ENCODE measurements around the gene CFAP20DC.
"Not testable (repeated sequence)": the region's sequence is repeated elsewhere in the genome, so short reads cannot be mapped to it uniquely, and the experiment has no call there.

The CFAP20DC gene

DNA sequence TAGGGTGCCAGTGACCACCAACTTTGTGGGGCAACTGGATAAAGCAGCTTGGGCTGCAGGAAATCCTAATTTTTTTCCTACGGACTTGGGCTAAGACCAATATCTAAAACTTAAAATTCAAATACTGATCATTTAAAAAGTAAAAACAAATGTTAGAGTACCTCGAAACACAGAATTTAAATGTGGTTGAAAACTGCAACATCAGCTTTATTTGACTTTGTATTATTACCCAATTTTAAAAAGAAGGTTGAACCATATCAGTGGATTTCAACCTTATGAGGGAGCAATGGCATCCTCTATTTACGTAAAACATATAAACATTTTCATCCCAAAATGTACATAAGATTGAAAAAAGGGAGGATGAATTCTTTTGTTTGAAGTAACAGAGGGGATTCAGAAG lies 26.2 kb downstream of the CFAP20DC start:
- no peak for DNase-seq (ENCODE audit: low spot score)

- no peak for DNase-seq (ENCODE audit: low spot score)
Measured at GRCh38 chr3:59017617-59017984, 32.2 kb downstream of the CFAP20DC start.

GRCh38 chr3:59016930-59017616 lies 32.8 kb downstream of the CFAP20DC start:
- peak; percentile 16 for DNase-seq (ENCODE audit: low spot score)

GRCh38 chr3:59013611-59014010 lies 36.2 kb downstream of the CFAP20DC start:
- no peak for DNase-seq (ENCODE audit: low spot score)

- DNase-seq (ENCODE audit: low spot score): peak; percentile 23
Measured at GRCh38 chr3:59006634-59007517, 42.9 kb downstream of the CFAP20DC start.

- no peak for DNase-seq (ENCODE audit: low spot score)
Measured at GRCh38 chr3:59001675-59002074, 48.1 kb downstream of the CFAP20DC start.

DNA sequence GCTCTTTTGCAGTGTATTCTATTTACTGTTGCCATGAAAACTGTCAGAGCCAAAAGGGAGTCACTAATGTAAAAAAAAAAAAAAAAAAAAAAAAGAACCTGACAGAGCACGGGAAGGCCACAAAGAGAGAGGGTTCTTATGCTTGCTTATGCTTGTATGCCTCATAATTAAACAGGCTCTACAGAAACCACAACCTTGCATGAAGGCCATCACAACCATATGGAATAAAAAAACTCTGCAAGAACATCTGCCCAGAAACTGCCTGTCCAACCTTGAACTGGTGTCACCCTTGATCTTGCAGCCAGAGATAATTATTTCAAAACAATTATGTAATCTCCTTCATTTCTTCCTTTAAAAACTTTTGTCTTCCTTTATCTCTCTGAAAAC lies 50.1 kb downstream of the CFAP20DC start:
- peak; percentile 17 for DNase-seq (ENCODE audit: low spot score)

DNA sequence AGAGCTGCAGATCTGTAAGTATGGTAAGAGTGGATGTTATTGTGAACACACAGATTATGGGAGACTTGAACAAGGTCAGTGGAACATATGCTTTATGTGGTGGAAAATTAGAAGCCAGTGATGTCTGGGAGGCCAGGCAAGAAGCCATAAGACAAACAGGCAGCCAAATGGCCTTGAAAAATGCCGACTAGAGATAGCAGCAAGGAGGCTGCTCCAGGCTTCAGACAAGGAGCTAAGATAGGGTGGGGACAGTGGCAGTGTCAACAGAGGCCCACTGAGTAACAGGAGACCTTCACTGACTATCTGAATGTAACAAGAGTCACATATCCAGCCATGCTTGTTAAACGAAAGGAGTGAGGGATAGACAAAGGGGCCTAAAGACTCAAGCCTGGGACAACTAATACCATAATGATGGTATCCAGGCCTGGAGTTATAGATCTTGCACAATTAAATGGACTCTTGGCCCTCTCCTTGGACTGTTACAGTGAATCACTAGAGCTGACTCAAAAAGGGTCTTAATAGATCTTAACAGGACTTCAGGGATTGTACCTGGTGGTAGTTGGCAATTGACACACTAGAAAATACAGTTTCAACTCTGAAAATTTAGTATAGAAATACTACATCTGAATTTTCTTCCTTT lies 50.6 kb downstream of the CFAP20DC start:
- no peak for DNase-seq (ENCODE audit: low spot score)

- peak; percentile 92 for DNase-seq (ENCODE audit: low spot score)
Measured at GRCh38 chr3:58998476-58999117, 51.2 kb downstream of the CFAP20DC start.

DNA sequence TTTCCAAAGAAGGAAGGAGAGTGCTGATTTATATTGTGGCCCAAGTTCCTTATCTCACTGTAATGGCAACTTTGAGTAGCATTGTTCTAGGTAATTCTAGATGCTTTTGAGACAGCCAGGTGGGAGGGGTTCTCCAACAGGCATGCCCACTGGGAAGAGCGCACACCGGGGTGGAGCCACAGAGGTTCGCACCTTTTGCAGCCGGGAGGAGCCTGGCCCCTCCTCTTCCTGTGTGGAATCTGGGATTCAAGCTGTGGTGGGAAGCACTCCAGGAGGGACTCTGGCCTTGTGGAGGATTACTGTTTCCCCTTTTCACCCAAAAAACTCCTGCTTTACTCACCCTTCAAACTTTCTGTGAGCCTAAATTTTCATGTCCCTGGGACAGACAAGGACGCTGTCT lies 53.1 kb downstream of the CFAP20DC start:
- DNase-seq (ENCODE audit: low spot score): no peak

DNA sequence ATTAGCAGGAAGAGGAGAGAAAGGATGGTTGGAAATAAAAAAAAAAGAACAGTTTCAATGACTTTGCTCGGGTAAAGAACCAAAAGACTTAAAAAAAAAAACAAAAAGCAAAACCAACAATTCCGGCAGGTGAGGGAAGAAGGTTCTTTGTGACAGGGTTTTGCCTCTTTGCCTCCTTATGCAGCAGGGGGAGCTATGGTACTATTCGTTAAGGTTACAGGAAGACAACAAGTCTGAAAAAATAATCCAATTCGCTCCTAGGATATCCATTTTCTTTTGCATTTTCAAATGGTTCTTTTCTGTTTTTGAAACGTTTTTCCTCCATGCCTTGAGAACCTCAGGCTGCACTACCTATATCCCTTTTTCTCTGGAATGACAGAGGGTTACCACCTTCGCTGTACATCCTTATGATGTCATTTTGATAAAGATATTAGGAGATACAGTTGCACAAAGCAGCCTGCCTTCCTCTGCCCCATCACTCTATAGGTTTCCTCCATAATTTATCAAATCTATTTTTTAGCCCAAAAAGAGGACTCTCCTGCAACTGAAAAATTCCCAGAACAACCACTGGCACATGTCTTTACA lies 55.0 kb downstream of the CFAP20DC start:
- DNase-seq (ENCODE audit: low spot score): peak; percentile 71

DNA sequence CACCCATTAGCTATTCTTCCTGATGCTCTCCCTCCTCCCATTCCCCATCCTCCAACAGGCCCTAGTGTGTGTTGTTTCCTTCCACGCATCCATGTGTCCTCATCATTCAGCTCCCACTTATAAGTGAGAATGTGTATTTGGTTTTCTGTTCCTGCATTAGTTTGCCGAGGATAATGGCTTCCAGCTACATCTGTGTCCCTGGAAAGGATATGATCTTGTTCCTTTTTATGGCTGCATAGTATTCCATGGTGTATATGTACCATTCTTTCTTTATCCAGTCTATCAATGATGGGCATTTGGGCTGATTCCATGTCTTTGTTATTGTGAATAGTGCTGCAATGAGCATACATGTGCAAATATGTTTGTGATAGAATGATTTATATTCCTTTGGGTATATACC lies 56.3 kb downstream of the CFAP20DC start:
- no peak for DNase-seq (ENCODE audit: low spot score)

GRCh38 chr3:58991623-58992022 lies 58.2 kb downstream of the CFAP20DC start:
- DNase-seq (ENCODE audit: low spot score): no peak

- no peak for DNase-seq (ENCODE audit: low spot score)
Measured at GRCh38 chr3:58991026-58991425, 58.8 kb downstream of the CFAP20DC start.

DNA sequence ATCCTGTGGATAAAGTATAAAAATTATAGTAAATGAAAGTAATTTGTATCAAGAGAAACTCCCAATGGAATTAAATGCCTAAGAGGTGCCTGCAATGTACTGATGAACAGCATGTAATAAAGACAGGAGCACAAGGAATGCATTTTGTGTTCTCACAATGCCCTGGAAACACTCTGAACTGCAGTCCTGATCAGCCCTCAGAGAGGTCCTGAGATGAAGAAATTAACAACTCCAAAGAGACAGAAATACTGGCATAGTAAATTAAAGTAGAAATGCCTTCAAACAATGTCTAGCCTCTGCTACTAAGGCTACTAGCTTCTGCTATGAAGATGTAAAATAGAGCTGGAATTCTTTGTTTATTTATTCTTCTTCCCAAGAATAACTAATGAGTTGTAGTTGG lies 59.9 kb downstream of the CFAP20DC start:
- no peak for DNase-seq (ENCODE audit: low spot score)

- no peak for DNase-seq (ENCODE audit: low spot score)
Measured at GRCh38 chr3:58989163-58989562, 60.7 kb downstream of the CFAP20DC start.

DNA sequence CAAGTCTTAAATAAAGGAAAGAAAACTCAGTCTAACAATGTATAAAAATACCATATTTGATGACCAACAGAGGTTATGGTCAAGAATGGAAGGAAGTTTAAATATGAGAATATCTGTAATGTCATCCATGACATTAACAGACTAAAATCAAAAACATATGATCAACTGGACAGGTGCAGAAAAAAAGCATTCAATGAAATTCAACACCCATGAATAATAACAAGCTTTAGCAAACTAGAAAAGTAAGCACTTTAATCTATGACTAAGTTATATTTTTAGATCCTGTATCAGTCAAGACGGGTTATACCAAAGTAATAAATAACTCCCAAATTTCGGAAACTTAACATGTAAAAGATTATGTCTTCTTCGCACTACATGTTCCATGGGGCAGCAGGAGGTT lies 61.8 kb downstream of the CFAP20DC start:
- DNase-seq (ENCODE audit: low spot score): no peak

DNA sequence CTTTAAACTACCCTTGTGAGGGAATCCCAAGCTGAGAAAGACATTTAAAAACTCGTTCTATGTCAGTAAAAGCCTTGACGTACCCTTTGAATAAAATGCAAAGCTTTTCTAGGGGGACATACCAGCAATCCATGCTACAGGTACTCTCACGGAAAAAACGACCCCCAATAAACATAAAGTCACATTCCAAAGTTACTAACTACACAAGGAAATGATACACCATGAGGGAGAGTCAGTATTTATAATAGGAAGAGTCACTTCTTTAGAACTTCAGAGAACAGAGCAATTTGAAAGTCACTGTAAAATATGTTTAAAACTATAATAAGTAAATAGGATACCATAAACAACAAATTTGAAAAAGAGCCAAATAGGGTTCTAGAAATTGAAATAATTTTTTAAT lies 63.2 kb downstream of the CFAP20DC start:
- no peak for DNase-seq (ENCODE audit: low spot score)

DNA sequence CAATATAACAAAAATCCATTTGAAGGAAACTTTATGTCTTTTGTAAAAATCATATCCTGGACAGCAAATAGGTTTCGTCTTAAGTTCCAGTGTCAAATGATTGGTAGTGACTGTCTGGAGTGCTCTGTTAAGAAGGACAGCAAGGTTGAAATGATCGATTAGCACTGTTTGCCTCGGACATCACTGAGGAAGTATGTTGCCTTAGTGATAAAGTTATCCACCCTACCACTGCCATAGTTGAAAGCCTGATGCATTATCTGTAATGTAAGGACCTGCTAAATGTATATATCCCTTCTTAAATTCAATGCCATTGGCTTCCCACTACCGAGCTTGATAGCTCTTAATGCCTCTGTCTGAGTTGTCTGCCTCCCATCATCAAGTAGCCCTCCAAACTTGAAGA lies 70.0 kb downstream of the CFAP20DC start:
- DNase-seq (ENCODE audit: low spot score): no peak

GRCh38 chr3:58973796-58974195 lies 76.0 kb downstream of the CFAP20DC start:
- no peak for DNase-seq (ENCODE audit: low spot score)

DNA sequence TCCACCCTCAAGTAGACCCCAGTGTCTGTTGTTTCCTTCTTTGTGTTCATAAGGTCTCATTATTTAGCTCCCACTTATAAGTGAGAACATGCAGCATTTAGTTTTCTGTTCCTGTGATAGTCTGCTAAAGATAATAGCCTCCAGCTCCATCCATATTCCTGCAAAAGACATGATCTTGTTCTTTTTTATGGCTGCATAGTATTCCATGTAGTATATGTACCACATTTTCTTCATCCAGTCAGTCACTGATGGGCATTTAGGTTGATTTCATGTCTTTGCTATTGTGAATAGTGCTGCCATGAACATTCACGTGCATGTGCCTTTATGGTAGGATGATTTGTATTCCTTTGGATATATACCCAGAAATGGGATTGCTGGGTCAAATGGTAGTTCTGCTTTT lies 82.0 kb downstream of the CFAP20DC start:
- not testable (repeated sequence) for DNase-seq (ENCODE audit: low spot score)

DNA sequence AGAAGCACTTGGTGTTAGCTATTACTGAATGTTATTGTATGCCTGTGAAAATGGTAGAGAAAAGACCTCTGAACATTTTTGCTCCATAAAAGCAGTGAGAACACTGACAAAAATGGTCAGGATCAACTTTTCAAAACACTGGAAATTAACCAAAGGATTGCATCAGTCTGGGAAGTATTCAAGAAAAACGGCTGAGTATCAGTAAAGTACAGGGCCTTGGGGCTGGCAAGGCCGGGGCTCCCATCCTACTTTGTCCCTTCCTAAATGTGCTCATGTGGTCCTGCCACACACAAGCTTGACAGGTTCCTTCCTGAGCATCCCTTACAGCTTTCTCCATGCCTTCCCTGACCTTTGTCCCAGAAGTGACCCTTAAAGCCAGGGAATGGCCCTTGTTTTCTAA lies 84.0 kb downstream of the CFAP20DC start:
- DNase-seq (ENCODE audit: low spot score): peak; percentile 43
